ENCODE data around the gene RHOBTB3.

GRCh38 chr5:95759005-95759404, 27.9 kb downstream of the RHOBTB3 start:
- TF ChIP-seq POLR2A (IDR thresholded peaks at IDR 0.05; ENCODE audit: low read depth, low read length) (no peak), POLR2AphosphoS5 (IDR thresholded peaks at IDR 0.05; ENCODE audit: low read depth, low read length) (no peak)
